Thyroid gland (tissue), 4 donors: Measurements from ENCODE around the gene PRR32. TPM values are rescaled to one million over a fixed set of nuclear protein-coding genes. Genes with fewer than 3 reads are reported as not detected.

Experiments
- DNase-seq, 2 donors: peaks; one replicate each; pipeline ENCODE4 v3.0.0-alpha.2; 2019
- H3K27ac ChIP-seq, 3 donors: fragments of 200-600 bp; sonication (generic); 1 replicate in 2 of 3; 2 replicates in 1 of 3; pipeline ENCODE4 v1.5.1; 2016 to 2019; ENCODE audit warnings: mild to moderate bottlenecking in 1 of 3, moderate library complexity in 1 of 3
- H3K27me3 ChIP-seq: fragments of 200-600 bp; sonication (generic); one replicate; pipeline ENCODE4 v1.5.1; 2019
- H3K36me3 ChIP-seq, 2 donors: fragments of 200-600 bp; sonication (generic); one replicate each; pipeline ENCODE4 v1.5.1; 2016 to 2019
- H3K4me1 ChIP-seq, 2 donors: fragments of 200-600 bp; sonication (generic); one replicate each; pipeline ENCODE4 v1.5.1; 2017 to 2019
- H3K4me3 ChIP-seq, 3 donors: fragments of 200-600 bp; sonication (generic); replicated peaks in 1 of 3; 1 replicate in 2 of 3; 2 replicates in 1 of 3; pipeline ENCODE4 v1.5.1; 2016; ENCODE audit warnings: mild to moderate bottlenecking in 1 of 3
- H3K9me3 ChIP-seq: fragments of 200-600 bp; sonication (generic); one replicate; pipeline ENCODE4 v1.5.1; 2017
- CTCF ChIP-seq, 6 experiments: fragments of 200-600 bp in 3 of 6; fragments of 450-650 bp in 3 of 6; sonication (generic) in 3 of 6; IDR thresholded peaks; one replicate each; pipeline ENCODE4 v1.5.1; 2016 to 2019; ENCODE audit warnings: antibody characterized with exemption in 6 of 6, mild to moderate bottlenecking in 2 of 6, inconsistent platforms in 1 of 6, moderate library complexity in 1 of 6
- POLR2A ChIP-seq, 2 donors: fragments of 450-650 bp; IDR thresholded peaks; one replicate each; pipeline ENCODE4 v1.6.1; 2017; ENCODE audit warnings: antibody characterized with exemption in 2 of 2, mild to moderate bottlenecking in 2 of 2, moderate library complexity in 1 of 2
- WGBS, 2 donors: methylation state at CpG; one replicate each; pipeline ENCODE4 v1.1.5; 2017; 5-methylcytosine and 5-hydroxymethylcytosine counted together
- intact Hi-C: fragments of 100-400 bp; cut with DNase I; formaldehyde crosslinking; loops from one replicate; pipeline ENCODE4 v1.15.1; 2023
- total RNA-seq, 4 donors: library from RNA; depleted of rRNA; stranded (reverse); fragments of >200 nt; gene quantifications; one replicate each; pipeline ENCODE4 v1.2.3, GENCODE V29; 2016

PRR32 gene
- total RNA-seq, 4 donors from 2014 or later, result not detected

DNA sequence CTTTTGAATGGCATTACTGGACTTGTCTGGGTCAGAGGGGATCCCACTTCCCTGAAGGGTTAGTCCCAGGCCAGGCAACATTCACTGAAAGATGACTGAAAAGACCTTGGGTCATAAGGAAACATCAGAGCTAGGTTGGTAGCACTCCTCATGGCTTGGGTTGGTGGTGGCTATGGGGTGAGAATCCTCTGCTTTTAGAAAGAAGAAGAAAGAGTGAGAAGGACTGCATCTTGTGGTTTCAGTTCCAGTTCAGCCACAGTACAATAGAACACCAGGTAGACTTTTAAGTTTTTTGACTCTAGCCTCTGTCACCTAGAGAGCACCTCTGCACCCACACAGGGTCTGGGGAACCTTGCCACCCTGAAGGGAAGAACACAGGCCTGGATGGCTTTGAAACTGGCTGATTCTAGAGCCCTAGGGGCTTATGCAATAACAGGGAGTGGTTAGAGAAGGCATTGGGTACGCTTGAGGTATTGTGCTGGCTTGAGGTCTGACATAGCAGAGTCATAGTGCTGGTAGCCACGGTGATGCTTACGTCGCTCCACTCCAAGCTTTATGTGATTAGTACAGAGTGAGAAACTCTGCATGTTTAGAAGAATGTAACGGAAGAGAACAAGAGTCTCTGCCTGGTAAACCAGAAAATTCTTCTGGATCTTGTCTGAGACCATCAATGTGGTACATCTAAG, 36.5 kb downstream of the PRR32 start:
- no peaks in the 10 kb centered on the region for H3K27me3 ChIP-seq
- no peaks in the 10 kb centered on the region for H3K4me1 ChIP-seq
- DNase-seq, result no peak
- intact Hi-C loops, result no loop called here
- no peaks in the 10 kb centered on the region for H3K9me3 ChIP-seq
- H3K4me3 ChIP-seq, result no peak overlapping the region
- WGBS, 2 donors, result 91 to 92% methylated on average over 3 to 5 of the region's 5 CpGs
- H3K27ac ChIP-seq, result no peak overlapping the region
- H3K36me3 ChIP-seq, result no peaks in the 10 kb centered on the region
- TF ChIP-seq POLR2A (IDR thresholded peaks at IDR 0.05) (no peak), CTCF (IDR thresholded peaks at IDR 0.05) (no peak)
